HG03575 (cell line): Measurements from ENCODE around the gene IP6K1.
"Not testable (repeated sequence)": the region's sequence is repeated elsewhere in the genome, so short reads cannot be mapped to it uniquely, and the experiment has no call there.

ENCODE experiments used
- ATAC-seq: cut with Tn5 transposase; IDR thresholded peaks from one replicate; pipeline ENCODE4 v1.9.1; 2021; ENCODE audit not compliant: unreplicated experiment, insufficient number of reproducible peaks, low FRiP score; ENCODE audit errors: extremely low read depth

Gene IP6K1

DNA sequence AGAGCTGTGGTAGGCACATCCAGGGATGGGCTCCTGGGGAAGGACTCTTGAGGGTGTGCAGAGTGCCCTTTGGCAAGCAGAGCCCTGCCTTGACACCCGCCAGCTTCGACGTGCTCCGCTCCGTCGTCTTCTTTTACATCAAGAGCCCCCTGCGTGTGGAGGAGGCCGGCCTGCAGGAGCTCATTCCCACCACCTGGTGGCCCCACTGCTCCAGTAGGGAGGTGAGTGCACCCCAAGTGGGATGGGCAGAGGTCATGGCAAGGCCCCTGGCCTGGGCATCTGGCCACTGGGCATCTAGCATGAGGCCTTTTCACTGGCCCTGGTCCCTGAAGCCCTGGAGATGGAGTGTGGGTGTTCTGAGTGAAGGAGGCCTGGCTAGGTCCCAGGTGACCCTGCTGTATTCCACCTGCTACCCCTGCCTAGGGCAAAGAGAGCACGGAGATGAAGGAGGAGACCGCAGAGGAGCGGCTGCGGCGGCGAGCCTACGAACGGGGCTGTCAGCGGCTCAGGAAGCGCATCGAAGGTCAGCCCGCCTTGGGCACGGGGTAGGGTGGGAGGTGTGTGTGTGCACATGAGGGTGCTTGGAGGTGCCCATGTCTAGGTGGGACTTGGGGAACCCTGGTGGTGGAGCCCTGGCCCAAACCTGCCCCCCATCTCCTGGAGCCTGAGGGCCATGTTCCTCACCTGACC lies 84.8 kb downstream of the IP6K1 start:
- no peak for ATAC-seq

DNA sequence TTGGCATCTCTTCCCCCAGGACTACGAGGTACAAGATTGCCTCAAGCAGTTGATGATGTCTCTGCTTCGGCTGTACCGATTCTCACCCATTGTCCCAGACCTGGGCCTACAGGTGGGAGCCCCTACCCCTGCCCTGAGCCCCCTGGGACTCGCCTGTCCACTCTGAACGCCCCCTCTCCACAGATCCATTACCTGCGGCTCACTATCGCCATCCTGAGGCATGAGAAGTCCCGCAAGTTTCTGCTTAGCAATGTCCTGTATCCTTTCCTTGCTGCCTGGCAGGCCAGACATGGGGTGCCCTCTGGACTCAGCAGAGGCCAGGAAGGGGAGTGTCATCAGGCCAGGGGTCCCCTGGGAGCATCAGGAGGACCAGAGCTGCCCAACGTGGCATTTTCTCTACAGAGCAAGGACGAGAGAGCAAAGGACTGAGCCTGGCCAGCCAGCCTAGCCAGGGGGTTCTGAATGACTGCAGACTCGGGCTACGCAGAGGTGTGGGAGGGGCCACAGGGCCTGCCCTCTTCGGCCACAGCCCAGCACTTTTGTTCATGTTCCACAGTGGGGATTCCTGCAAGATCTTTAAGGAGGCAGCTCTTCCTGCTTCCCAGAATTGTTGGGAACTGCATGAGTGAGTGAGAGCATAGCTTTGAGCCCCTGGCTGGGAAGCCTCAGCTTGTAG lies 85.8 kb downstream of the IP6K1 start:
- ATAC-seq: no peak

- no peak for ATAC-seq
These were observed 86.3 kb downstream of the IP6K1 start for GRCh38 chr3:49700014-49700413.

- no peak for ATAC-seq
These were observed 86.9 kb downstream of the IP6K1 start for GRCh38 chr3:49699281-49699979.

DNA sequence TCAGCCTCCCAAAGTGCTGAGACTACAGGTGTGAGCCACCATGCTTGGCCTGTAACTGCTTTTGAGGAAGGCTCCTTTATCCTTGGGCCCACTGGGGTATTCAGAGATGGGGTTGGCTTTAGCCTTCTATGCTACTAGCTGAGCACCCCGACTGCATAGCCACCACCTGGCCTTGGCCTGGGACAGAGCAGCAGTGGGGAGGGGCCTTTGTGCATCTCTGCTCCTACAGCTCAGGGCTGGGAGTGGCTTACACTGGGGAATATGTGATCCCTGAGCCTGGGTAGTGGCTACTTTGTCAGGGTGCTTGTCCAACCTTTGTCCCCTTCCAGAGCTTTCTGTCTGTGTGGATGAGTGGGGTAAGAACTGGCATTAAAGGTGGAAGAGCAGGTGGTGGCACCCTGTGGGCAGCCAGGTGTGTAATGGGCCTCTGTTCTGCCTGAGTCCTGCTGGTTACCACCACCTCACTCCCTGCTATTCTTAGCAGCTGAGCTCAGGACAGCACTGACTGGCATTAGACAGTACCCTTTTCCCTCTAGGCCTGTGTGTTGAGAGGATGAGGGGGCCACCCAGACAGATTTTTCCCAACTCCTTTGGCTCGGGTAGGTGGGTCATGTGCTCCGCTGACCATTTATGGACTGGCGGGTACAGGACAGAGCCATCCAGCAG lies 90.9 kb downstream of the IP6K1 start:
- ATAC-seq: not testable (repeated sequence)

GRCh38 chr3:49694409-49695070 lies 91.8 kb downstream of the IP6K1 start:
- not testable (repeated sequence) for ATAC-seq

- not testable (repeated sequence) for ATAC-seq
These were observed 94.9 kb downstream of the IP6K1 start for GRCh38 chr3:49691481-49691880.

- ATAC-seq: not testable (repeated sequence)
These were observed 95.5 kb downstream of the IP6K1 start for GRCh38 chr3:49690856-49691255.

DNA sequence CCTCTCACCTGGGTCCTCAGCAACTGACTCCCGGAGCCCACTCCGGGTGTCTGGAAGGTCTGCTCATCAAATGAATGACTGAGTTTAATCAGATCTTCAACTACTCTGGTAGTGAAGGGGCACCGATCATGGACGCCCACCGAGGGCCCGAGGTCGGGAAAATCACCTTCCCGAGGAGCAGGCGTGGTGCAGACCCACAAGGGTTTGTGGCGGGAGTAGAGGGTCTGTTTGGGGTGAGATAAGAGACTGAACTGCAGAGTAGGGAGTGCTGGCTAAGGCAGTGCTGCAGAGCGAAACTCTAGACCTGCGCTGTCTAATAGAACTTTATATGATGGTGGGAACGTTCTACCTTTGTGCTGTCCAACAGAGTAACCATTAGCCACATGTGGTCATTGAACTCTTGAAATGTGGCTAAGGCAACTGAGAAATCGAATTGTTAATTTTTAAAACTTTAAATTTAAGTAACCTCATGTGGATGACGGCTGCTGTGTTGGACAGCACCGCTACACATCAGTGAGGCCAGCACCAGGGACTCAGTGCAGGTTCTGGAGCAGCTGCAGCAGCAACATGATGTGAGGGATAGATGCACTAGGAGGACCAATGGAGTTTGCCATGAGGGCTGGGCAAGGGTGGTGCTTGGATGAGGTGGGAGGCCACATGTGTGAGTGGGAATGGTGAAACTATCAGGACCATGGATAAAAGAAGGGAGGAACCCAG lies 96.3 kb downstream of the IP6K1 start:
- ATAC-seq: not testable (repeated sequence)

DNA sequence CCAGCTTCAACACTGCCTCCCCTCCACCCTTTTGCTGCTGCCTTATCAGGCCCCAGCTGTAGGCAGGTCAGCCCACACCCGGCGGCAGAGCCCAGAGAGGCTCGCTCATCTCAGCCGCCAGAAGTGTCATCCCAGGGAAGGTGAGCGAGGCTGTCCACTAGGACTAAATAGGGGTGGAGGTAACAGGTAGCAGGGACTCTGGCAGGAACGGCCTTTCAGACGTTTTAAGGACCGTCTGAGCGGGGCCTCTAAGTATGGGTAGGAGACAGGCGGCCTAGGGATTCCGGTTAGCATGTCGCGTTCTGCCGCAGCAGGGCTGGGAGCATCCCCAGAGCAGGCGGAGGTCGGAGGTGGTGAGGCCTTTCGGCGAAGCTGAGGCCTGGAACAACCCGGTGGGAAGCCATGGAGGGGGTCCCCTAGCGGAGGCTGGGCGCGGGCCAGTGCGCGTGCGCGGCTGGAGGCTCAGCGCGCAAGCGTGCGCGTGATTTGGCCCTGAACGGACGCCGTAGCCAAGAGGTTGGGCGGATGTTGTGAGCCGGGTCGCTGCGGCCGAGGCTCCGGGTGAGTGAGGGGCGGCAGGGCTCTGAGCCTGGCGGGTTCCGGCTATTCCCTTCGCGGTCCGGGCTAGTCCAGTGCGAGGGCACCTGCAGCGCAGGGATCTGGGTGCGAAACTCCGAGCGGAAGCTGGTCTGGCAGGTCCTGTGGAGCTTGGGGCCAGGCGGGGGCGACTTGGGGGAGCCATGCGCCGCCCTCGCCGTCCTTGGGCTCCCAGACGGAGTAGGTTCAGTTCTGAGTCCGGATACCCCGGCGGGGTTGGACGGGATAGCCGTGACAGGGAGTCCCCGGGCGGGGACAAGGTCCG lies 97.1 kb downstream of the IP6K1 start, which contains the start of the genes MST1 and RNF123:
Gene MST1 (minus strand): TSS at position 429 of the 862 bp plus-strand sequence. CDS start 783 bp downstream, outside the sequence.
Gene RNF123 (plus strand): TSS at position 512 of the 862 bp plus-strand sequence. CDS start 1,609 bp downstream, outside the sequence.
- no peak for ATAC-seq

DNA sequence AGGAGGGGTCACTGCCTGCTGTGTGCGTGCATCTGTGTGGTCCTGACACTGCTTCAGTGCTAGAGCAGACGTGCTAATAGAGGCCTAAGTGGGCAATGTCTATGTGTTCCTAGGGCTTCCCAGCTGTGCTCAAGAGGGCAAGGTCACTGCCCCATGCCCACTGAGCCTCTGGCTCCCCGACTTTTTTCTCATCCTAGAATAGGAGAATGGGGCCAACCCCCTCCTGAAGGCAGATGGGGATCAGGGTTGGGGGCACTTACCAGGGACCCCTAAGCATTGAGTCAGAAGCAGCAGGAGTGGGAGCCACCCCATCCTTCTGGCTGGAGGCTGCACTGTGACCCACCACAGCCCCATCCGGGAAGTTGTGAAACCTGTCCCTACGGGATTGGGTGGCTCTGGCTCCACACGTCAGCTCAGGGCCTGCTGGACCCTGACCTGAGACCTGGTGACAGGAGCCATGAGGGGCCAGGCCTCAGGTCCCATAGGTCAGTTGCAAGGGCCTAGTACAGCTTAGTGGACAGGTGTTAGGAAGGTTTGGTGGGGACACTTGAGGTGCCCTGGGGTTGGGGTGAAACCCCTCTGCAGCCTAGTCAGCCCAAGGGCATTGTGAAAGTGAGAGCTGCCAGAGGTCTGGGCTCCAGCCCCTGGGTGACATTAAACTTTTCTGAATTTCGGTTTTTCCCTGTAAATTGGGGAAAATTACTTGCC lies 97.8 kb downstream of the IP6K1 start:
- ATAC-seq: not testable (repeated sequence)

DNA sequence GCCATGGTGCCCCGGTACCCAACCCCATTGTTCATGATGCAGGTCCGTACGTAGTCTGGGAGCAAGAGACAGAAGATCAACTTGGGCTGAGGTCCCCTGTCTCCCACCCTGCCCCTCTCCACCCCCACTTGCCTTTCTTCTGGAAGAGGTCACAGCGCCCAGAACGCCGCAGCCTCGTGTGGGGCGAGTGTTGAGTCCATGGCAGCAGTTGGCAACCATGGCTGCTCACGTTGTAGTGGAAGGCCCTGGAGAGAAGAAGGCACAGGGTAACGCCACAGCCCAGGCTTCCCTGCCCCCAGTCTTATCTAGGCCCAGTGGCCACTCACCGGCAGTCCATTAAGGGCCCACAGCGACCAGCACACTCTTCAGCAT lies 98.9 kb downstream of the IP6K1 start:
- ATAC-seq: not testable (repeated sequence)

- ATAC-seq: not testable (repeated sequence)
These were observed 99.4 kb downstream of the IP6K1 start for GRCh38 chr3:49686769-49687423.

DNA sequence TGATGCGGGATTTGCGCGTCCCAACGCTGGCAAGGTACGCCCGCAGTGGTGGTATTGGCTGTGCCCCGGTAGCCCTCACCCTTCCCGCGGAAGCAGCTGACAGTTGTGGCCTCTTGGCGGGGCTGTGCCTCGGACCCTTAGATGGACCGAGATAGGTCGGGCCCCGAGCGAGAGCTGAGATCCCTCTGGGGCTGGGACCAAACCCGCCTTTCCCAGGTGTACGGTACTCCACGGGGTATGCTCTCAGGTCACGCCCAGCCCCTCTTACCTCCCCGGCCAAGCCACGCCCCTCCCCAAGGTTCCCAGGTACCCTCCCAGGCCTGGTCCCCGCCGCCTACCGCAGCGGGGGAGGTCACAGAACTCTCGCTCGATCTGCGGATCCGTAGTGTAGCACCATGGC lies 100.0 kb downstream of the IP6K1 start:
- not testable (repeated sequence) for ATAC-seq

DNA sequence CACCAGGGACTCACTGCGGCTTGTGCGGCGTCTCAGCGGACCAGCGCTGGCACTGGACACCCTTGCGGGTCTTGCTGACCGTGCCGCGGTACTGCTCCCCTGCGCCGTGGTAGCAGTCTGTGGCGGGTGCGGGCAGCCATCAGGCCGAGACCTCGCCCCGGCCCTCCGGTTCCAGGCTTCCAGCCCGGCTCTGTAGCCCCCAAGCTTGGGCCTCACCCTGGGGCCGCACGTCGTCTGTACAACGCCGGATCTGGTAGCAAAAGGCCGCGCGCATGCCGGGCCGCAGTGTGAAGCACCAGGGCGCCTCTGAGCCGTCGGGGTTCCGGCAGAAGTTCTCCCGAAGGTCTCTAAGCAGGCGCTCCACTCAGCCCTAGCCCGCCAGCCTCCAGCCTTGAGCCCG lies 100.5 kb downstream of the IP6K1 start:
- not testable (repeated sequence) for ATAC-seq

GRCh38 chr3:49685103-49685502 lies 101.2 kb downstream of the IP6K1 start:
- not testable (repeated sequence) for ATAC-seq
